ENCODE data around the gene SCMH1. TPM values are rescaled to one million over a fixed set of nuclear protein-coding genes. Genes with fewer than 3 reads are reported as not detected.

The SCMH1 gene
- total and polyA plus RNA-seq, 4 donors: 6.6 to 12.8 (median 10.5) TPM

DNA sequence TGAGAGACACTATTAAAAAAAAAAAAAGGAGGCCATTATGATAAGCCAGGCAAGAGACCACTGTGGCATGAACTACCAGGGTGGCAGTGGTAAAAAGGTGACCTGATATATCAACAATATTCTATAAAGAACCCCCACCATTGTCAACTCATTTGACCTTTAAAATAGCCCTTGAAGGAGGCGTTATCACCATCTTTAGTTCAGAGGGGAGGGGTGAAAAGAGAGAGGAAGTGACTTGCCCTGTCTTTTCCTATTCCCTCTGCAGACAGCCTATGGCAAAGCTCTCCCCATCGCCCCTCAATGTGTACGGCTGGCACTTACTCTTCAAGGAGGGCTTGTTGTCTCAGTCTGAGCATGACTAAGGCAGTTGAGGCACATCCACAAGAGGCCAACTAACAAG is 208.8 kb downstream of the SCMH1 start:
- no peak overlapping the region for H3K4me3 ChIP-seq (ENCODE audit: low read depth in 1 of 3, low read length in 3 of 3)
- peaks cover 0 to 12% (median 5%) of the 10 kb centered on the region in 4 donors for H3K4me1 ChIP-seq (ENCODE audit: control insufficient read depth in 4 of 4, insufficient read depth in 4 of 4, low read length in 3 of 4)
- no peak overlapping the region for H3K27ac ChIP-seq (ENCODE audit: low read depth in 1 of 2, low read length in 2 of 2)
- WGBS: 93% methylated on average over 3 of the region's 3 CpGs
- H3K9me3 ChIP-seq (ENCODE audit: control insufficient read depth in 4 of 4, low read length in 3 of 4): no peaks in the 10 kb centered on the region
- H3K9ac ChIP-seq (ENCODE audit: low read depth in 1 of 2, low read length in 2 of 2): no peak overlapping the region
- DNase-seq (ENCODE audit: low spot score): no peak
- TF ChIP-seq FOXA2 (IDR thresholded peaks at IDR 0.05) (no peak), HNF4A (conservative IDR thresholded peaks at IDR 0.05) (no peak), SP1 (IDR thresholded peaks at IDR 0.05) (no peak), FOXA1 (IDR thresholded peaks at IDR 0.05) (no peak), JUND (IDR thresholded peaks at IDR 0.05) (no peak), ATF3 (IDR thresholded peaks at IDR 0.05) (no peak), RAD21 (IDR thresholded peaks at IDR 0.05) (no peak), NR2F2 (IDR thresholded peaks at IDR 0.05) (no peak), RXRA (IDR thresholded peaks at IDR 0.05) (no peak), CTCF (IDR thresholded peaks at IDR 0.05; ENCODE audit: low read depth, low read length, missing input control) (no peak), HNF4G (IDR thresholded peaks at IDR 0.05) (no peak), TAF1 (conservative IDR thresholded peaks at IDR 0.05) (no peak), GABPA (IDR thresholded peaks at IDR 0.05 in 1 of 2, conservative IDR thresholded peaks at IDR 0.05 in 1 of 2) (no peak), EGR1 (IDR thresholded peaks at IDR 0.05; ENCODE audit: low read depth in 2 of 2) (no peak)
- TF ChIP-seq, protein P1, sequence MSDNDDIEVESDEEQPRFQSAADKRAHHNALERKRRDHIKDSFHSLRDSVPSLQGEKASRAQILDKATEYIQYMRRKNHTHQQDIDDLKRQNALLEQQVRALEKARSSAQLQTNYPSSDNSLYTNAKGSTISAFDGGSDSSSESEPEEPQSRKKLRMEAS (IDR thresholded peaks at IDR 0.05): no peak
- no peaks in the 10 kb centered on the region for H3K27me3 ChIP-seq (ENCODE audit: control insufficient read depth in 4 of 4, insufficient read depth in 4 of 4, low read length in 3 of 4)
- peaks cover 4 to 24% (median 14%) of the 10 kb centered on the region in 4 donors for H3K36me3 ChIP-seq (ENCODE audit: control insufficient read depth in 4 of 4, insufficient read depth in 3 of 4, low read depth in 1 of 4, low read length in 3 of 4)

DNA sequence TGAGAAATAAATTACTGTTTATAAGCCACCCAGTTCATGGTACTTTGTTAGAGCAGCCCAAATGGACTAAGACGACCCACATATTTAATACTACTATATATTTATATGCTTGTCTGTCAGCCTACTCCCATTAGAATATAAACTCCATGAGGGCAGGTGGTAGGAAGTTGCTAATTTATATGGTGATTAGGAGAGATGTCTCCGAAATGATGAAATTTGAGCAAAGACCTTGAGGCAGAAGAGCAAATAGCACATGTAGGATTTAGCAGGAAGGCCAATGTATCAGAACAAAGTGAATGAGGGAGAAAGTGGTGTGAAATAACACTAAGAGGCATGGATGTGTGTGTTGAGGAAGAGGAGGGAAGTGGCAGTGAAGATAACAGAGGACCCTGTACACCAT is 210.0 kb downstream of the SCMH1 start:
- no peaks in the 10 kb centered on the region for H3K9me3 ChIP-seq (ENCODE audit: control insufficient read depth in 4 of 4, low read length in 3 of 4)
- no peak overlapping the region for H3K27ac ChIP-seq (ENCODE audit: low read depth in 1 of 2, low read length in 2 of 2)
- H3K36me3 ChIP-seq (ENCODE audit: control insufficient read depth in 4 of 4, insufficient read depth in 3 of 4, low read depth in 1 of 4, low read length in 3 of 4): peaks cover 4 to 30% (median 12%) of the 10 kb centered on the region in 4 donors
- TF ChIP-seq CTCF (IDR thresholded peaks at IDR 0.05; ENCODE audit: low read depth, low read length, missing input control) (no peak), SP1 (IDR thresholded peaks at IDR 0.05) (no peak), JUND (IDR thresholded peaks at IDR 0.05) (no peak), NR2F2 (IDR thresholded peaks at IDR 0.05) (no peak), TAF1 (conservative IDR thresholded peaks at IDR 0.05) (no peak), RAD21 (IDR thresholded peaks at IDR 0.05) (no peak)
- 95% methylated on average over 2 of the region's 2 CpGs for WGBS
- H3K4me3 ChIP-seq (ENCODE audit: low read depth in 1 of 3, low read length in 3 of 3): no peak overlapping the region
- no peaks in the 10 kb centered on the region for H3K27me3 ChIP-seq (ENCODE audit: control insufficient read depth in 4 of 4, insufficient read depth in 4 of 4, low read length in 3 of 4)
- H3K4me1 ChIP-seq (ENCODE audit: control insufficient read depth in 4 of 4, insufficient read depth in 4 of 4, low read length in 3 of 4): peaks cover 0 to 6% (median 4%) of the 10 kb centered on the region in 4 donors
- no peak overlapping the region for H3K9ac ChIP-seq (ENCODE audit: low read depth in 1 of 2, low read length in 2 of 2)
- DNase-seq (ENCODE audit: low spot score): no peak
